ENCODE measurements around the gene IL19.

- TF ChIP-seq CTCF (IDR thresholded peaks at IDR 0.05; ENCODE audit: borderline replicate concordance, extremely low read depth, low read length, poor library complexity, severe bottlenecking) (peak; percentile 69), EZH2 (IDR thresholded peaks at IDR 0.05; ENCODE audit: borderline replicate concordance, low read depth, low read length, severe bottlenecking) (no peak)
Observed at GRCh38 chr1:206809504-206810084, 39.0 kb downstream of the IL19 start.
